Osteoblast (primary cell): ENCODE data around the gene RPL21. TPM values are rescaled to one million over a fixed set of nuclear protein-coding genes. Genes with fewer than 3 reads are reported as not detected.

Experiments
- DNase-seq: peaks from one replicate; pipeline ENCODE4 v3.0.0; 2011; ENCODE audit warnings: low spot score, mixed read lengths; ENCODE audit not compliant: insufficient read length; ENCODE audit errors: missing footprints
- H2AFZ ChIP-seq: 2 replicates; pipeline ENCODE4 v1.6.0; 2011; ENCODE audit warnings: mild to moderate bottlenecking, low read length
- H3K27ac ChIP-seq: 2 replicates; pipeline ENCODE4 v1.5.1; 2011; ENCODE audit warnings: mild to moderate bottlenecking, low read depth, low read length, moderate library complexity
- H3K27me3 ChIP-seq: 2 replicates; pipeline ENCODE4 v1.6.0; 2012; ENCODE audit warnings: mild to moderate bottlenecking, control low read depth, inconsistent platforms, low read length, moderate library complexity; ENCODE audit not compliant: insufficient read depth
- H3K36me3 ChIP-seq: 2 replicates; pipeline ENCODE4 v1.5.1; 2011; ENCODE audit warnings: mild to moderate bottlenecking, low read length, control low read depth, moderate library complexity; ENCODE audit not compliant: insufficient read depth
- H3K4me1 ChIP-seq: 2 replicates; pipeline ENCODE4 v1.5.1; 2011; ENCODE audit warnings: mild to moderate bottlenecking, low read length, control low read depth, moderate library complexity; ENCODE audit not compliant: insufficient read depth
- H3K4me2 ChIP-seq: 2 replicates; pipeline ENCODE4 v1.6.0; 2011; ENCODE audit warnings: mild to moderate bottlenecking, low read length; ENCODE audit not compliant: insufficient read depth
- H3K4me3 ChIP-seq: fragments of 200-600 bp; sonication (generic); 3 replicates; pipeline ENCODE4 v1.5.1; 2012; ENCODE audit warnings: mild to moderate bottlenecking, low read length, inconsistent platforms; ENCODE audit not compliant: insufficient read depth
- H3K79me2 ChIP-seq: 2 replicates; pipeline ENCODE4 v1.6.0; 2012; ENCODE audit warnings: mild to moderate bottlenecking, low read length, control low read depth, inconsistent platforms; ENCODE audit not compliant: insufficient read depth
- H3K9me3 ChIP-seq: 2 replicates; pipeline ENCODE4 v1.5.1; 2011; ENCODE audit warnings: low read depth, low read length, control low read depth
- H4K20me1 ChIP-seq: 2 replicates; pipeline ENCODE4 v1.6.0; 2012; ENCODE audit warnings: mild to moderate bottlenecking, low read length, control low read depth; ENCODE audit not compliant: insufficient read depth
- total RNA-seq: library from RNA; depleted of rRNA; stranded (reverse); fragments of >200 nt; gene quantifications from 2 replicates; pipeline ENCODE4 v1.2.3, GENCODE V29; 2012
- TF ChIP-seq, protein P1 (sequence below): IDR thresholded peaks from 2 replicates; pipeline ENCODE4 v1.5.1; 2011; ENCODE audit warnings: mild to moderate bottlenecking, low read depth, low read length, moderate library complexity; ENCODE audit errors: extremely low read depth

RPL21 gene
- total RNA-seq, 1 donor = 544 TPM

DNA sequence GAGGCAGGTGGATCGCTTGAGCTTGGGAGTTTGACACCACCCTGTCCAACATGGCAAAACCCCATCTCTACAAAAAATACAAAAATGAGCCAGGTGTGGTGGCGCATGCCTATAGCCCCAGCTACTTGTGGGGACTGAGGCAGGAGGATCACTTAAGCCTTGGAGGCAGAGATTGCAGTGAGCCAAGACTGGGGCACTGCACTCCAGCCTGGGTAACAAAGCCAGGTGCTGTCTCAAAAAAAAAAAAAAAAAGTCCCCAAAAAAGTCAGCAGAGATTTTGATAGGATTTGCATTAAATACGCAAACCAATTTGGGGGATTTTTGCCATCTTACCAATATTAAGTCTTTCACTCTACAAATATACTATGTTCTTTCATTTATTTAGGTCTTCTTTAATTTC, 21.7 kb upstream of the RPL21 start:
- Histone ChIP-seq H3K27ac (no peak overlapping the region), H3K4me3 (no peak overlapping the region), H3K27me3 (no peaks in the 10 kb centered on the region), H2AFZ (no peak overlapping the region), H3K36me3 (no peaks in the 10 kb centered on the region), H3K4me1 (no peaks in the 10 kb centered on the region), H3K79me2 (no peaks in the 10 kb centered on the region), H4K20me1 (no peaks in the 10 kb centered on the region), H3K4me2 (no peak overlapping the region), H3K9me3 (peaks cover 4% of the 10 kb centered on the region)
- no peak for DNase-seq
- TF ChIP-seq, protein P1, sequence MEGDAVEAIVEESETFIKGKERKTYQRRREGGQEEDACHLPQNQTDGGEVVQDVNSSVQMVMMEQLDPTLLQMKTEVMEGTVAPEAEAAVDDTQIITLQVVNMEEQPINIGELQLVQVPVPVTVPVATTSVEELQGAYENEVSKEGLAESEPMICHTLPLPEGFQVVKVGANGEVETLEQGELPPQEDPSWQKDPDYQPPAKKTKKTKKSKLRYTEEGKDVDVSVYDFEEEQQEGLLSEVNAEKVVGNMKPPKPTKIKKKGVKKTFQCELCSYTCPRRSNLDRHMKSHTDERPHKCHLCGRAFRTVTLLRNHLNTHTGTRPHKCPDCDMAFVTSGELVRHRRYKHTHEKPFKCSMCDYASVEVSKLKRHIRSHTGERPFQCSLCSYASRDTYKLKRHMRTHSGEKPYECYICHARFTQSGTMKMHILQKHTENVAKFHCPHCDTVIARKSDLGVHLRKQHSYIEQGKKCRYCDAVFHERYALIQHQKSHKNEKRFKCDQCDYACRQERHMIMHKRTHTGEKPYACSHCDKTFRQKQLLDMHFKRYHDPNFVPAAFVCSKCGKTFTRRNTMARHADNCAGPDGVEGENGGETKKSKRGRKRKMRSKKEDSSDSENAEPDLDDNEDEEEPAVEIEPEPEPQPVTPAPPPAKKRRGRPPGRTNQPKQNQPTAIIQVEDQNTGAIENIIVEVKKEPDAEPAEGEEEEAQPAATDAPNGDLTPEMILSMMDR = no peak

DNA sequence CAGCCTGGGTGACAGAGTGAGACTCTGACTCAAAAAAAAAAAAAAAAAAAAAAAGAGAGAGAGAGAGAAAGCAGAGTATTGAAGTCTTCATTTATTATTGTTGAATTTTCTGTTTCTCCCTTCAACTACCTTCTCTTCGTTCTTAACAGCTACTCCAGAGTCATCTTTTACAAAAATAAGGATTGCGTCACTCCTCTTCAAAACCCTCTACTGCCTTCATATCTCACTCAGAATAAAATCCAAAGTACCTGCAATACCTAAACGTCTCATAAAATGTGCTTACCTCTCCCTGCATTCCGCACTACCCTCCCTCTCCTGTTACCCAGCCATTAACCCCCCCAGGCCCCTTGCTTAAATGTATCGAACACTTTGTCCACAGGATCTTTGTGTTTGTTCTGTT, 17.4 kb upstream of the RPL21 start:
- no peak for DNase-seq
- Histone ChIP-seq H3K27me3 (no peaks in the 10 kb centered on the region), H3K9me3 (peaks cover 4% of the 10 kb centered on the region), H3K79me2 (no peaks in the 10 kb centered on the region), H3K36me3 (no peaks in the 10 kb centered on the region), H3K4me2 (no peak overlapping the region), H3K27ac (no peak overlapping the region), H3K4me1 (no peaks in the 10 kb centered on the region), H4K20me1 (no peaks in the 10 kb centered on the region), H3K4me3 (no peak overlapping the region), H2AFZ (no peak overlapping the region)
- TF ChIP-seq, protein P1 = no peak

DNA sequence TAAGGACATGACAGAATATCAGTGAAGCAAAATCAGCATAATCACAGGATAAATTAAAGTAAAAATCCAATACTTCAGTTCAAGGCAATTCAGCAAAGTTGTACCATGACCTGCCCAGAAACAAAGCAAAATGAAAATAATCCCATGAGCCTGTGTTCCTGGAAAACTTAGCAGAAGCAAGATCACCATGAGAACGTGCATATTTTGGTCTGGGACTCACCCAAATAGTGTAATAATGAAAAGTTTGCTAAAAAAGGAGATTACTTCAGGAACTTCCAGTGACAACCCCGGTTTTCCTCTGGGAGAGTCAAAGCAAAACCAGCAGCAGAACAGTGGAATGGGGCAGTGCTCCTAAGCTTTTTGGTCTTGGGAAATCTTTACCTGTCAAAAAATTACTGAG, 14.9 kb upstream of the RPL21 start:
- DNase-seq = no peak
- no peak overlapping the region for H3K4me2 ChIP-seq

DNA sequence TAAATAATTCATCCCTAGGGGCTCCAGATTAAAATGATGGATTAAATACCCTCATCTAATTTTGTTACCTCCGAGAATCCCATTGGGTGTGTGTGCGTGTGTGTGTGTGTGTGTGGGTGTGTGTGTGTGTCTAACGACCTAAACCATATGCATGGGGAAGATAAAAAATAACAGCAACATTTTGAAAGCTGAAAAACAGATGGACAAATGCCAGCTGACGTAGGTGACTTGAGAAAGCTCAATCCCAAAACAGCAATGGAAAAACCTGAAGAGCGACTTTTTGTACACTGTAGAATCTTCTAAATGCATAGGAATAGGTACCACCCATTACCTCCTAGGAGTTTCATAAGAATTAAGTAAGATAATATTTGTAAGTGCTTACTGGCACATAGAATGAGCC, 8.7 kb upstream of the RPL21 start:
- H3K4me3 ChIP-seq = no peak overlapping the region
- no peaks in the 10 kb centered on the region for H3K9me3 ChIP-seq
- no peak overlapping the region for H3K4me2 ChIP-seq
- TF ChIP-seq, protein P1 = no peak
- no peaks in the 10 kb centered on the region for H3K4me1 ChIP-seq
- H3K36me3 ChIP-seq = no peaks in the 10 kb centered on the region
- H3K79me2 ChIP-seq = no peaks in the 10 kb centered on the region
- H3K27ac ChIP-seq = no peak overlapping the region
- no peak overlapping the region for H2AFZ ChIP-seq
- no peaks in the 10 kb centered on the region for H3K27me3 ChIP-seq
- no peak for DNase-seq
- no peaks in the 10 kb centered on the region for H4K20me1 ChIP-seq

More for the DNA sequence above, 14.9 kb upstream of the RPL21 start:
- TF ChIP-seq, protein P1 = no peak
- Histone ChIP-seq H3K27me3 (no peaks in the 10 kb centered on the region), H3K9me3 (peaks cover 3% of the 10 kb centered on the region), H3K4me1 (no peaks in the 10 kb centered on the region), H4K20me1 (no peaks in the 10 kb centered on the region), H3K36me3 (no peaks in the 10 kb centered on the region), H3K4me3 (no peak overlapping the region), H3K79me2 (no peaks in the 10 kb centered on the region), H3K27ac (no peak overlapping the region), H2AFZ (no peak overlapping the region)
